Choroid plexus epithelial cell (primary cell): ENCODE results near the gene ZNF407.

Experiments used
- DNase-seq: peaks from one replicate; pipeline ENCODE4 v3.0.0-alpha.2; 2010; ENCODE audit warnings: low read depth
- H3K4me3 ChIP-seq: 2 replicates; pipeline ENCODE4 v1.5.1; 2011; ENCODE audit warnings: low read depth, mild to moderate bottlenecking, control low read depth, low read length, moderate library complexity
- CTCF ChIP-seq: conservative IDR thresholded peaks from 2 replicates; pipeline ENCODE4 v1.5.1; 2011; ENCODE audit warnings: low read depth, mild to moderate bottlenecking, control low read depth, inconsistent platforms, low read length, moderate library complexity

ZNF407 gene

GRCh38 chr18:74897971-74898657 lies 300.4 kb downstream of the ZNF407 start:
- peak; percentile 81 for DNase-seq
- no peak overlapping the region for H3K4me3 ChIP-seq

GRCh38 chr18:74898965-74899364 lies 301.3 kb downstream of the ZNF407 start:
- peak; percentile 95 for DNase-seq
- no peak overlapping the region for H3K4me3 ChIP-seq
- TF ChIP-seq CTCF = no peak

More at GRCh38 chr18:74897971-74898657, 300.4 kb downstream of the ZNF407 start:
- no peak for TF ChIP-seq CTCF

- no peak overlapping the region for H3K4me3 ChIP-seq
- TF ChIP-seq CTCF = no peak
- DNase-seq = peak; percentile 76
Observed at GRCh38 chr18:74899554-74899953, 301.9 kb downstream of the ZNF407 start.

- DNase-seq = peak; percentile 31
- TF ChIP-seq CTCF = no peak
- no peak overlapping the region for H3K4me3 ChIP-seq
Observed at GRCh38 chr18:74901362-74902146, 303.9 kb downstream of the ZNF407 start.

- TF ChIP-seq CTCF = no peak
- no peak overlapping the region for H3K4me3 ChIP-seq
- DNase-seq = no peak
Observed at GRCh38 chr18:74902147-74902455, 304.4 kb downstream of the ZNF407 start.

- no peak overlapping the region for H3K4me3 ChIP-seq
- DNase-seq = peak; percentile 10
- TF ChIP-seq CTCF = no peak
Observed at GRCh38 chr18:74905247-74905646, 307.6 kb downstream of the ZNF407 start.
